22Rv1 (cell line): ENCODE results near the gene GFPT2.

Experiments
- CTCF ChIP-seq: fragments of 450-650 bp; IDR thresholded peaks from 2 replicates; pipeline ENCODE4 v1.5.1; 2017; ENCODE audit warnings: mild to moderate bottlenecking
- ZFX ChIP-seq: fragments of 450-650 bp; IDR thresholded peaks from 2 replicates; pipeline ENCODE4 v1.6.1; 2017; ENCODE audit warnings: antibody characterized with exemption, borderline replicate concordance

GRCh38 chr5:180329138-180329435 lies 24.0 kb downstream of the GFPT2 start:
- TF ChIP-seq CTCF (no peak), ZFX (no peak)
